ENCODE results near the gene SGSM2.

GRCh38 chr17:2387086-2388019 lies 50.1 kb downstream of the SGSM2 start:
- TF ChIP-seq SIN3A (conservative IDR thresholded peaks at IDR 0.05 in 1 of 2, IDR thresholded peaks at IDR 0.05 in 1 of 2; ENCODE audit: low read depth in 1 of 2, low read length in 2 of 2), result no peak
- TF ChIP-seq GABPA (IDR thresholded peaks at IDR 0.05; ENCODE audit: borderline replicate concordance, insufficient read depth, low read length), result no peak
- TF ChIP-seq, protein P1, sequence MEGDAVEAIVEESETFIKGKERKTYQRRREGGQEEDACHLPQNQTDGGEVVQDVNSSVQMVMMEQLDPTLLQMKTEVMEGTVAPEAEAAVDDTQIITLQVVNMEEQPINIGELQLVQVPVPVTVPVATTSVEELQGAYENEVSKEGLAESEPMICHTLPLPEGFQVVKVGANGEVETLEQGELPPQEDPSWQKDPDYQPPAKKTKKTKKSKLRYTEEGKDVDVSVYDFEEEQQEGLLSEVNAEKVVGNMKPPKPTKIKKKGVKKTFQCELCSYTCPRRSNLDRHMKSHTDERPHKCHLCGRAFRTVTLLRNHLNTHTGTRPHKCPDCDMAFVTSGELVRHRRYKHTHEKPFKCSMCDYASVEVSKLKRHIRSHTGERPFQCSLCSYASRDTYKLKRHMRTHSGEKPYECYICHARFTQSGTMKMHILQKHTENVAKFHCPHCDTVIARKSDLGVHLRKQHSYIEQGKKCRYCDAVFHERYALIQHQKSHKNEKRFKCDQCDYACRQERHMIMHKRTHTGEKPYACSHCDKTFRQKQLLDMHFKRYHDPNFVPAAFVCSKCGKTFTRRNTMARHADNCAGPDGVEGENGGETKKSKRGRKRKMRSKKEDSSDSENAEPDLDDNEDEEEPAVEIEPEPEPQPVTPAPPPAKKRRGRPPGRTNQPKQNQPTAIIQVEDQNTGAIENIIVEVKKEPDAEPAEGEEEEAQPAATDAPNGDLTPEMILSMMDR (IDR thresholded peaks at IDR 0.05; ENCODE audit: control extremely low read depth in 1 of 3, insufficient read depth in 1 of 3, low read depth in 1 of 3, low read length in 3 of 3), result no peak
- TF ChIP-seq TAF1 (IDR thresholded peaks at IDR 0.05; ENCODE audit: low read depth, low read length), result no peak
- TF ChIP-seq POLR2AphosphoS5 (IDR thresholded peaks at IDR 0.05; ENCODE audit: low read depth, low read length), result no peak
- no peak for TF ChIP-seq USF2 (IDR thresholded peaks at IDR 0.05; ENCODE audit: low read length)
- no peak for TF ChIP-seq HDAC2 (IDR thresholded peaks at IDR 0.05; ENCODE audit: borderline replicate concordance in 1 of 2, low read depth in 2 of 2, low read length in 2 of 2)
- TF ChIP-seq TEAD4 (IDR thresholded peaks at IDR 0.05; ENCODE audit: low read depth, low read length), result no peak
- no peak for TF ChIP-seq EZH2 (IDR thresholded peaks at IDR 0.05; ENCODE audit: low read depth, low read length, severe bottlenecking)
- no peak for TF ChIP-seq POLR2A (IDR thresholded peaks at IDR 0.05; ENCODE audit: control extremely low read depth in 1 of 2, low read depth in 2 of 2, low read length in 2 of 2)
- no peak for TF ChIP-seq CEBPB (IDR thresholded peaks at IDR 0.05; ENCODE audit: low read depth, low read length)
- TF ChIP-seq SUZ12 (IDR thresholded peaks at IDR 0.05; ENCODE audit: low read length), result no peak
- TF ChIP-seq, protein P2, sequence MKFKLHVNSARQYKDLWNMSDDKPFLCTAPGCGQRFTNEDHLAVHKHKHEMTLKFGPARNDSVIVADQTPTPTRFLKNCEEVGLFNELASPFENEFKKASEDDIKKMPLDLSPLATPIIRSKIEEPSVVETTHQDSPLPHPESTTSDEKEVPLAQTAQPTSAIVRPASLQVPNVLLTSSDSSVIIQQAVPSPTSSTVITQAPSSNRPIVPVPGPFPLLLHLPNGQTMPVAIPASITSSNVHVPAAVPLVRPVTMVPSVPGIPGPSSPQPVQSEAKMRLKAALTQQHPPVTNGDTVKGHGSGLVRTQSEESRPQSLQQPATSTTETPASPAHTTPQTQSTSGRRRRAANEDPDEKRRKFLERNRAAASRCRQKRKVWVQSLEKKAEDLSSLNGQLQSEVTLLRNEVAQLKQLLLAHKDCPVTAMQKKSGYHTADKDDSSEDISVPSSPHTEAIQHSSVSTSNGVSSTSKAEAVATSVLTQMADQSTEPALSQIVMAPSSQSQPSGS (IDR thresholded peaks at IDR 0.05; ENCODE audit: low read length), result no peak
- no peak for TF ChIP-seq FOSL1 (IDR thresholded peaks at IDR 0.05; ENCODE audit: insufficient read depth, low read depth, low read length)

Data from H1 (cell line).